Stimulated activated CD8-positive, alpha-beta memory T cell treated with anti-CD3 and anti-CD28 coated beads, Interleukin-2, amount 100 ng/mL, for 48 hours (primary cell): ENCODE measurements around the gene PAXIP1.
A peak's percentile ranks its signal among the peaks of the same experiment; 100 is the strongest.

Experiments
- DNase-seq, 2 donors: peaks; one replicate each; pipeline ENCODE4 v3.0.0-alpha.2; 2020; ENCODE audit warnings: low read depth in 2 of 2

PAXIP1 gene

DNA sequence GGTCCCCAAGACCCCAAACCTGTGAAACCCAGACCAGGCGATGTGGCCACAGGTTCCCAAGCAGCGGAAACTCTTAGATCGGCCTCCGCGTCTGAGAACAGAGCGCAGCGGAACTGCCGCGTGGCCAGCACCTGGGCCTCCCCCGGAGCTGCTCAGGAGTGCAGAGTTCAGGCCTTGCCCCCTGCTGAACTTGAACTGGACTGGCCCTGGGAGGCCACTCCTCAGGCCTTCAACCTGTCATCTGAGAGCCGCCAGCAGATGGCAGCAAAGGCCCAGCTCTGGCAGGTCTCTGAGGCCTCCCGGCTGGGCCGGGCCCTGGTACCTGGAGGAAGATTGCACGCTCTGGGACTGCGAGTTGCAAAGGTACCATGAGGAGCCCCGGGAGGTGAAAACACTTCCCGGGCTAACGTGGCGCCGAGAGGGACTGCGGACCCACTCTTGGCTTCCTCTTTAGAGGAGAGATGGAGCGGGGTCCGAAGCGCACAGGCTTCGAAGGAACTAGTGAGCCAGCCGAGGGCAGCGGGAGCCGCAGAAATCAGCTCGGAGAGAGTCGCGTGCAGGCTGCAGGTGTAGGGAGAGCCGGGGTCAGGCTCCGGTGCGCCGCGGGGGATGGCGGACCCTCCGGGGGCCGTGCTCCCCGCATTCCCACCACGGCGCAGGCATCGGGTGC lies 89.2 kb downstream of the PAXIP1 start:
- peak; percentile 81 to 88 for DNase-seq

DNA sequence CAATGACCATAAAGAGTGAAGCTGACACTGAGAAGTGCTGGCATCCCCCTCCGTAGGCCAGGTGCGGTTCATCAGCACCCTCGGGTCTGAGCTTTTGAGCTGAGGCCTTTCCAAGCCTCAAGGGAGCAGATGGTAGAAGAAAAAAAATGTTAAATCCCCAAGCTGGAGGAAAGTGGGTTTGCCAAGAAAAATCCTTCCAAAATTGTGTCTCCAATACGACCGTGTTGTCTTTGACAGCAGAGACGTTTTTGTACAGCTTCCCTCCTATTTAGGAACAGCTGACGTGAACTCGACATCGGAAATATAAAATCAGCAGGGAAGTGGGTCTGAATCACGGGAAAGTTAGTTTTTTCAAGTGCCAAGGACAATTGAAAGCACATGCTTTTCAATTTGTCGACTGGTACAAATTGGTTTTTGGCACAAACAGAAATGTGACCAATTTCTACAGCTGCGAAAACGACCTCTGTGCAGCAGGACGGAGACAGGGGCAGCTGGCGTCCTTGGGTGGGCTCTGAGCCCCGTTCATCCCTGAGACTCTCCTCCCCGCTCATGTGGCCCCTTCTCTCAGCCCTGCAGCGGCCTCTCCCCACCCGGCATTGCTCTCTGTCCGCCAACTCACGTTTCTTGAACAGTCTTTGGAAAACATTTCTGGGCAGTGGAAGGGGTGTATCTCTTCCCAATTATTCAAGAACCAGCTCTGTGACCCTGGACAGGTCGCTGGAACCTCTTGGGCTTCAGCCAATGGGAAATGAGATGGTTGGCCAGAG lies 89.9 kb downstream of the PAXIP1 start:
- DNase-seq: no peak

DNA sequence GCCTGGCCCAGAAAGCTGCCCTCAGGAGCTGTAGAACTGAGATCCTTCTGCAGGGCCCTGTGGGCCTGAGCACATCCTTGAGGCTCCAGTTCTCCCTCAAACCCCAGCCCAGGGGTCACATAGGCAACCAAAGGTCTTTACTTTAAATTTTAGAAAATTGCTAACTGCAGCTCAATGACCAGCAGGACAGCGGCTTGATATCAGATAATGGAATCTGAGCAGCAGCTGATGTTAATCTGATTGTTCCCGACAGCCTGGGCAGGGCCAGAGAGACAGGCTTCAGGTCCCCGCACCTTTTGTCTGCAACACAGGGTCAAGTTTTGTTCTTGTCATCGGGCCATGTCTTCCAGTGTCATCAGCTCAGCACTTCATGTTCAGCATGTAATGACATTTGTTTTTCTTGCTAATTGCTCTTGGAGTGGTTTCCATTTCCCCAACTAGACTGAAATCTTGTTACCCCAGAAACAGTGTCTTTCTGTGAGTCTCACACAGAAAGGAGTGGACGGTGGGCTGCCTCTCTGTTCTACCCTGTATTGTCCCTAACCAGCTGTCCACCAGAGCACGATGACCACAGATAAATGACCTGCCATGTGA lies 91.0 kb downstream of the PAXIP1 start:
- DNase-seq: no peak

- DNase-seq: no peak
Observed at GRCh38 chr7:154911411-154911810, 91.5 kb downstream of the PAXIP1 start.

DNA sequence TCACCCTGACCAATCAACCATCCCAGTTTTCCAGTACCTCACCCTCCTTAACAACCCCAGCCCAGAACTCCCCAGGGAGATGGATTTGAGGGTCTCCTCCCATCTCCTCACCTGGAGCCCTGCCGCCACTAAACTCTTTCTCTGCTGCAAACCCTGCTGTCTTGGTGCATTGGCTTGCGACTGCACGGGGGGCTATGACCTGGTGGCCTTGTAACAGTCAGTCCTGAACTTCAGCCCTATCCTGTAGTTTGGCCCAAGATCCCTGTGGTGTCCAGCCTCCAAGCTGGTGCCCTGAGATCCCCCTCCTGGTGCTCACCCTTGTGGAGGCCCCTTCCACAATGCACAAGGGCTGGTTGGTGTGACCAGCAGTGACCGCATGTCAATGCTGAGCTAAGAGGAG lies 91.9 kb downstream of the PAXIP1 start:
- no peak for DNase-seq

DNA sequence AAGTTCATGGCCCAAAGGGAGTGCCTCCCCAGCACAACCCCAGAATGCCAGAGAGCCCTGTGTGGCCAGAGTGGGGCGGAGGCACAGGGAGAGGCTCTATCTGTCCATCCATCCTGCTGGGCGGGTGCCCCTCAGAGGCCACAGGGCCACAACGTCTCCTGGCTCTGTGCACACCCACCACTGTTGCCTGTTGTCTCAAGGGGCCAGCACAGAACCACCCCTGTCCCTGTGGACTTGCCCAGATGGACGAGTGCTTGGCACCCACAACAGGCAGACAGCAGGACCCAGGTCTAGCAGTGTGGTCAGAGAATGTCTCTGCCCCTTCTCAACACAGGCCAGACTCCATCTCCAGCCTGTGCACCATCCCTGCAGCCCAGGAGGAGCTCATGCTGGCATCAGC lies 92.8 kb downstream of the PAXIP1 start:
- DNase-seq: no peak

DNA sequence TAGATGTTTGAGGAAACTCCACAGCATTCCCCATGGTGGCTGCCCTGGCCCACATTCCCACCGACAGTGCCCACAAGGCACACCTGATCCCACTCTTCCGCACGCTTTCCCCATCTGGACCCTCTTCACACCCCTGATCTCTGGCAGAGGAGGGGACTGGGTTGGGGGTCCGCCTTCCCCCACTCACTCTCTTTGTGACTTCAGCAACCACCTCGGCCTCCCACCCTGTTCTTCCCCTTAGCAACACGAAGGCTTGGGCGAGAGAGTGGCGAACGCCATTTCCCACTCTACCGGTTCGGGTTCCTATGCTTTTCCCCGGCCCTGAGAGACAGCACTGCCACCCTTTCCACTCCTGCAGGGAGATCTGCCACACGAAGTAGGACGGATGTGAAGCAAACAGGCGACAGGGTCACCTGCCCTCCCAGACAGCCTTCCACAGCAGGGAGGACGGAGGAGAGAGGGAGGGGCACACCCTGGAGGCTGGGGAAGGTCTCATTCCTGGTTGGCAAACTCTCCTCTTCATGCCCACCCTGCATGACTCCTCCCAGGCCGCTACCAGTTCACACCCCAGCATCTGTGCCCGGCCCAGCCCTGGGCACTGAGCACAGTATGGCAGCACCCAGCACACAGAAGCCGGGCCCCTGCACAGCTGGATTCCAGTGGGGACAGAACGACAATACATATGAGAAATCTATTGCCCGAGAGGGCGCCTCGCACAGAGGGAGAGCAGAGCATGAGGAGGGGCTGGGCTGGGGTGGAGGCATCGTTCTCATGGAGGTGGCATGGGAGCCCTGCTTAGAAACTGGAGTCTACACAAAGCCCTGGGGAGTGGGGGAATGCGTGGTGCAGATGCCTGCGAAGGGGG lies 93.5 kb downstream of the PAXIP1 start:
- DNase-seq: no peak

GRCh38 chr7:154907651-154908620 lies 95.0 kb downstream of the PAXIP1 start:
- DNase-seq: no peak

GRCh38 chr7:154906736-154907355 lies 96.1 kb downstream of the PAXIP1 start:
- DNase-seq: no peak

GRCh38 chr7:154906201-154906600 lies 96.7 kb downstream of the PAXIP1 start:
- DNase-seq: no peak

DNA sequence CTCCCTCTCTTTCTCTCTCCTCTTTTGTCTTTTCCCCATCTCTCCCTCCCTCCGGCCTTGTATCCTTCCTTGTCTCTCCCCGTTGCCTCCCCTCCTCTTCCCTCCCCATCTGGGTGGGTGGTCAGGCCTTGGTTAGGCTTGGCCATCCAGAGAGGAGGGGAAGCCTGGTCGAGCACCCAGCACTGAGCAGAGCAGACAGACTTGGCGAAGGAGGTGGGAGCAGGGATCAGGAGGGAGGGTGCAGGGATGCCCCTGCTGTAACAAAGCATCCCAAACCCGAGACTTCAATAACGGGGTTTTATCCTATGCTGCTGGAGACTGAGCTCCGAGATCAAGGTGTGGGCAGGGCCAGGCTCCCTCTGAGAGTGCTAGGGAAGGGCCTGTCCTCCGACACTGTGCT lies 97.3 kb downstream of the PAXIP1 start:
- no peak for DNase-seq

GRCh38 chr7:154905146-154905545 lies 97.8 kb downstream of the PAXIP1 start:
- no peak for DNase-seq

GRCh38 chr7:154903083-154903731 lies 99.7 kb downstream of the PAXIP1 start:
- DNase-seq: no peak

- DNase-seq: no peak
Observed at GRCh38 chr7:154902600-154903082, 100.3 kb downstream of the PAXIP1 start.

- DNase-seq: no peak
Observed at GRCh38 chr7:154899862-154900261, 103.1 kb downstream of the PAXIP1 start.

DNA sequence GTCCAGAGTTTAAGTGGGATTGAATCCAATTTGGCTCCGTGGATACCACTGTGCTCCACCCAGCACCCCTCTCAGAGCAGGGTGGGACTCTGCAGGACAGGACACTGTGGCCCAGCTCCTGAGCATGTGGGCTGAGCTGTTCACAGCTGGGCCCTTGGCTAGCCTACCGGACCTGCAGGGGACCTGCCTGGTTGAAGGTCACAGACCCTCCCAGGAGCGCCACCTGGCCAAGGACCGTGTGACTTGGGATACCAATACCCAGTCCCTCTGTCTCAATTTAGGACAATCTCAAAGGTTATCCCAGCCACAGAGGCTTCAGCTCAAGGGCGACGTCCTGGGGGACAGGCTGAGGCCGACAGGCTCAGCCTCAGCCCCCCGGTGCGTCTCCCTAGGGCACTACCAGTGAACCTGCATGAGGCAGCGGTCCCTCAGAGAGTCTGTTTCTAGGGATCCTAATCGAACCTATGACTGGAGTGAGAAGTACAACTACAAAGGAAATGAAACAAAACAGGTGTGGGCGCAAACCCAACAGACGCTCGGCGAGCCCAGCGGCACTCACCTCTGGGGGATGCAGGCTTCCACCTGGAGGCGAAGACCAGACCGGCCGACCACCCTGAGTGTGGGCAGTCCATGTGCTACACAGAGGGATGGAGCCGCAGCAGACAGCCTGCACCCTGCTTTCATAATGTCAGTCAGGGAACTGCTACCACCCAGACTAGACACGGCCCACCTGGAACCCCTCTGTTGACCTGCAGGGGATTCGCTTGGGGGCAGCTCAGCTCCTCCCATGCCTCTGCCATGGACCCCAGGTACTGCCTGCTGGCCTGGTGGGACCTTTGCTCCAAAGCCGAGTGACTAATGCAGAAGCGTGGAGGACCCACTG lies 103.7 kb downstream of the PAXIP1 start:
- no peak for DNase-seq

DNA sequence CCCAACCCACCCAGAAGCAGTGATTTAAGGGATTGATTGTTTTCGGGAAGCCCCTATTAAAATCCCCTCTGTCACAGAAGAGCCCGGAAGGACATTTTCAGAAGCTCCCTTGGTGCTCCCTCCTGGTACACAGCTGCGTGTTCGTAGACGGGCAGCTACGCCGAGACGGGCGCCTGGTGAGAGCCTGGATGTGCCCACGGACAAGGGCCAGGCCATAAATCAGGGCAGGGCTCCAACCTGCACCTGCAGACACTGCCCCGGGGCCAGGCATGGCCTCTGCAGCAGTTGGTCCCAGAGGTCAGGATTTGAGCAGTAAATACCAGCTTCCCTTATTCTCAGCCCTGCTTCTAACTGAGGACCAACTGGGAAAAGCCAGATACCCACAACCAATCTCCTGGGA lies 106.8 kb downstream of the PAXIP1 start:
- no peak for DNase-seq
